Caki2 (cell line): Measurements from ENCODE around the gene CAP1. TPM values are rescaled to one million over a fixed set of nuclear protein-coding genes. Genes with fewer than 3 reads are reported as not detected.
A peak's percentile ranks its signal among the peaks of the same experiment; 100 is the strongest.
"Not testable (repeated sequence)": the region's sequence is repeated elsewhere in the genome, so short reads cannot be mapped to it uniquely, and the experiment has no call there.

Source experiments
- DNase-seq: peaks from one replicate; pipeline ENCODE4 v3.0.0-alpha.2; 2015; ENCODE audit warnings: low read depth
- in situ Hi-C: cut with HindIII; loops from 2 replicates; pipeline ENCODE4 v1.10.0; 2016; ENCODE audit warnings: low sequenced_read_pairs, low pct_unique_long_range_greater_than_20kb, mixed read lengths
- total RNA-seq: library from RNA; depleted of rRNA; stranded (reverse); fragments of >200 nt; shearing (Covaris generic); gene quantifications from 2 replicates; pipeline ENCODE4 v1.2.3, GENCODE V29; 2014; ENCODE audit warnings: low replicate concordance

Gene CAP1
- total RNA-seq, 1 experiment from 2014 or later = 154 TPM

DNA sequence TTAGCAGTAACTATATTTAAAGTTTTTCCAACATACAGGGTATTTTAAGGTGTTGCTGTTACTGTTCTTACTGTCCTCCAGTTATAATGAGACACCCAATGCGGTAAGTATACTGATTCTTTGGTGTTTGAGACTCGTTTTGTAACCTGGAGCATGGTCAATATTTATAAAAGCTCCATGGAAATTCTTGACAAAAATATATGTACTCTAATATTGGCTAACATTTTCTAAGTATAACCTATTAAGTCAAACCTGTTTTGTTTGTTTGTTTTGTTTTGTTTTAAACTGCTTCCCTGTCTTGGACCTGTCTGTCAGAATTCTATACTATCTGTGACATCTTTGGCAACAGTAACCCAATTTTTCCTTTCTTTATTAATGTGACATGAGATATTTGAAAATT is 15.9 kb upstream of the CAP1 start:
- in situ Hi-C loops = no loop called here
- DNase-seq = no peak

DNA sequence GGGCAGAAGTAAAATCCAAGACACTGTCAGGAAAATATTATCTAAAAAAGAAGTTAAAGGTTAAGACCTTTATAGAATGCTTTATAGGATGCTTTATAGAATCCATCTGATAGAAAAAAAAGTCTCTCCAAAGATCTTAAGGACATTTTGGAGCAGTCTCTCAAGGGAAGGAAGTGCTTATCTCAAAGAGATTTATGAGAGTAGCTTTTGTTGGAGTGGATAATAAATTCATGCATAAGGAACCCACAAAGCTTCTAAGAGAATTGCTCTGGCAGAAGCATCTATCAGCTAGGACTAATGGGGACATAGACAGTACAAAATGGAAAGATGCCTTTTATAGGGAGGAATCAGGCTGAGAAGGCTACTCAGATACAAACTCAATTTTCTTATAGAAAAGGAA is 12.9 kb upstream of the CAP1 start:
- DNase-seq = no peak
- in situ Hi-C loops = no loop called here

DNA sequence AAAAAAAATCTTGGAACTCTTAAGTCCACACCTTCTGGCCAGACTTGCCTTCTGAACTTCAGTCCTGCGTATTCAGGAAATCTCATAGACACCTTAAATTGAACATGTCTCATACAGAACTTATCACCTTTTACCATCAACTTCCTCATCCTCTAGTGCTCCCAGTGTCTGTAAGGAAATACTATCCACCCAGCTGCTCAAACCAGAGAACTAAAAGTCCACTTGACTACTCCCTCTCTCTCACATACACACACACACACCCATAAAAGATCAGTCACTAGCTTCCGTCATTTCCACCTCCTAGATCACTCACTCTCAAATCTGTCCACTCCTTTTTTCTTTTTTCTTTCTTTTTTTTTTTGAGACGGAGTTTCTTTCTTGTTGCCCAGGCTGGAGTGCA is 10.9 kb upstream of the CAP1 start:
- in situ Hi-C loops = no loop called here
- no peak for DNase-seq

DNA sequence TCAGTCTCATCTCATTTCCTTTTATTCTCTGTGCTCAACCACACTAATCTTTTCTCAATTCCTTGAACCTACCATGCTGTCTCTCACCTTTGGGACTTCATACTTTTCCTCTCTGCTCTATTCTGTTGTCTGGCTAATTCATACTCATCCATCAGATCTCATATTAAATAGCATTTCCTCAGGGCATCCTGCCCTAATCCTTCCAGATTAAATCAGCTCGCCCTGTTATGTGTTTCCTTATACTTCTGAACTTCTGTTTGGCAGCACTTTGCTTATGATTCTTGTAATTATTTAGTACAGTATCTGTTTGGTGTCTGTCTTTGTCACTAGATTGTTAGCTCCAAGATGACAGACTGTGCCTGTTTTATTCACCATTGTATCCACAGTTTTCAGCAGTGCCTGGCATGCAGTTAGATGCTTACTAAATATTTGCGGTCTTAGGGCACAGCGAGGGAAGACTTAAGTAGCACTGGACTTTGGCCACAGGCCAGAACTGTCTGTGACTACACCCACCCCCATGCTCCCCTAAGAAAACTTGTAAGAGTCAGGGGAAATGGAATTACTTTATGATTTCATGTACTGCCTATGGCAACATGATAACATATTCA is 9.9 kb upstream of the CAP1 start:
- in situ Hi-C loops = no loop called here
- DNase-seq = no peak

DNA sequence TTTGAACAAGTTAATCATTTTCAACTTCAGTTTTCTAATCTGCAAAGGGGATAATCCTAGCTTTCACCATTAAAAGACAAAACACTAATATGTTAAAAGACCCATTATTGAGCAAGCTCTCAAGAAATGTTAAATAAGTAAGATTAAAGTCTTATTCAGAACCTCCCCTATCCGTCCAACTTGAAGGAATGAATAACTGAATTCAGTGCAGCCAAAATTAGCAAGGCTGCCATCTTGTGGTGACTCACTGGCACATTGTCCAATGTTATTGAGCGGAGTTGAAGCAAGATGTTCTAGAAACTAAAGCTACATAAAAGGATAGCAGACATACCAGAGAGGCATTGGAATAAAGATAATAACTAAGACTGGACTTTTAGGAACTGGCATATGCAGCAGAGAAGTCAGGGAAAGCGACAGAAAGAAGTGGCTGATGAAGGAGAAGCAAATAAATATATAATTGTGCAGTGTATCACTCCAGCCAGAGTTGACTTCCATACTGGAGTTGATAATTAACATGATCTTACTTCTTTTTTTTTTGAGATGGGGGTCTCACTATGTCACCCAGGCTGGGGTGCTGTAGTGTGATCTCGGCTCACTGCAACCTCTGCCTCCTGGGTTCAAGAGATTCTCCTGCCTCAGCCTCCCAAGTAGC is 8.2 kb upstream of the CAP1 start:
- in situ Hi-C loops = no loop called here
- peak; percentile 32 for DNase-seq

DNA sequence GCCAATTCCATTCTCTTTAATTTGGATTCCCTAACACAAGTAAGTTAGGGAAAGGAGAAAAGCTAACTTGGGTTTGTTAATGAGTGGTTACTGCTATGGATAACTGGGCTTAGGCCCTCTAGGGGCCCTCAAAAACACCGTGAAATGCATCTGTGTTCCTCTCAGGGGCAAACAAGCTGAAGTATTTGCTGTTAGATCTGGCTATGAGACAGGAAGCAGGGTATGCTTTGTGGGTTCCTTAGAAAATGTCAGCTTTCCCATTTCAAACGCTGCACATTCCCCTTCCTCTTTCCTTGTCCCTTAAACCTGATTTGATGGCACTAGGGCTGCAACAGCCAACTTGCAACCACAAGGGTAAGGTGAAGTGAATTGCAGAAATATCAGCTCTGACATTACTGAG is 5.7 kb upstream of the CAP1 start:
- in situ Hi-C loops = no loop called here
- DNase-seq = no peak

DNA sequence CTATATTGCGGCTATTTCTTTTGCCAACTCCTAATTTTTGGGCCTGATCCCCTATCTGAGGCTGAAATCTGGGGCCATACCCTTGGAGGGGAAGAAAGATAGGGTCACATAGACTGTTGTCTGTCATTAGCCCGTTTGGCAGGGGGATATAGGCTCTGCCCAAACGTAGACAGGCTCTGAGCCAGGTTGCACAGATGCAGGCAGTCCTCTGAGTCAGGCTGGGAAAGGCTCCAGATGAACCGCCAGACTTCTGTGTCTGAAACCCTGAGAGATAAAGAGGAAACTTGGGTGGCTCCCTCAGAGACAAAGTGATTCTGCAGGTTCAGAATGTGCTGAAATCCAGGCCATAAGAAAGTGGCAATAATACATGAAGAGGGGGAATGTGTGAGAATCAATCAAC is 4.0 kb upstream of the CAP1 start:
- DNase-seq = no peak
- in situ Hi-C loops = no loop called here

DNA sequence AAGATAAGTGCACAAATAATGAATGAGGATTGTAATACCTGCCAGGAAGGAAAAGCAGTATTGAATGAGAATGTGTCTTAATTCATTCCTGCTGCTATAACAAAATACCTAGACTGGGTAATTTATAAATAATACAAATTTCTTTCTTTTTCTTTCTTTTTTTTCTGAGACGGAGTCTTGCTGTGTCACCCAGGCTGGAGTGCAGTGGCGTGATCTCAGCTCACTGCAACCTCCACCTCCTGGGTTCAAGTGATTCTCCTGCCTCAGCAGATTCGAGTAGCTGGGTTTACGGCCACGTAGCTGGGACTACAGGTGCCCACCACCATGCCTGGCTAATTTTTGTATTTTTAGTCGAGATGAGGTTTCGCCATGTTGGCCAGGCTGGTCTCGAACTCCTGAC is 3.3 kb upstream of the CAP1 start:
- DNase-seq, in situ Hi-C loops: not testable (repeated sequence)

DNA sequence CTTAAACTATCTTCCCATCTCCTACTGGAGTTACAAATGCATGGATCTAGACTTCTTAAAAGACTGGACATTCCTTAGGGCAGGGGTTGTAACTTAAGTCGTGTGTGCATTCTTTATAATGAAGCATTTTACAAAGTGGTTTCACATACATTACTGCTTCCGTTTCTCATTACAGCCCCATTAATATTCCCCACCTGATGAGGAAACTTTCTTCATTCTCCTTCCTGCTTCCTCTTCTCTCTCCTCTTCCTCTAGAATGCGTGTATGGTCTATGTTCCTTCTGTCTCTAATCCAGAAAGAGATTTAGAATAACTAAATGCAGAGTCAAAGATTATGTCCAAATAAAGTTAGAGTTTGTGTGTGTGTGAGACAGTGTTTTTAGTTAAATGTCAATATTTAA is 1.8 kb upstream of the CAP1 start:
- no peak for DNase-seq
- in situ Hi-C loops = no loop called here

DNA sequence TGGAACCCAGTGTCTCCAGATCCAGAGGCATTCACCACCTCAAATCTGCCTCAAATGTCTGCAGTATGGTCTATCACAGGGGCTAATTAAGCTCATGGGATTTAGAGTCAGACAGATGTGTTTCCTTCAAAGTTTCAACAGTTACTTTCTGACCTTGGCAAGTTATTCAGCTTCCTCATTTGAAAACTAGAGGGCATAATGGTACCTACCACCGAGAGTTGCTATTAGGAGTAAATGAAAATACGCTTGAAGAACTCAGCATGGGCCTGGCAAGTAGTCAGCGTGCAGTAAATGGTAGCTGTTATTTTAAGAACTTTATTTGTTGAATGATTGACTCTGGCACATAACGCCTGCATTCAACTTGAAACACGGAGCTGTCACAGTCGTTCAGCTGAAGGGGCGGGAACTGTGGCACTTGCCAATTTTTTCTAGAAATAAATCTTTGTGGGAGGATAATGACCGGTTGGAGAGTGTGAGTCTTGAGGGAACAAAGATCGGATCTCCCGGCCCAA is 1.2 kb upstream of the CAP1 start:
- DNase-seq = no peak
- in situ Hi-C loops = no loop called here

DNA sequence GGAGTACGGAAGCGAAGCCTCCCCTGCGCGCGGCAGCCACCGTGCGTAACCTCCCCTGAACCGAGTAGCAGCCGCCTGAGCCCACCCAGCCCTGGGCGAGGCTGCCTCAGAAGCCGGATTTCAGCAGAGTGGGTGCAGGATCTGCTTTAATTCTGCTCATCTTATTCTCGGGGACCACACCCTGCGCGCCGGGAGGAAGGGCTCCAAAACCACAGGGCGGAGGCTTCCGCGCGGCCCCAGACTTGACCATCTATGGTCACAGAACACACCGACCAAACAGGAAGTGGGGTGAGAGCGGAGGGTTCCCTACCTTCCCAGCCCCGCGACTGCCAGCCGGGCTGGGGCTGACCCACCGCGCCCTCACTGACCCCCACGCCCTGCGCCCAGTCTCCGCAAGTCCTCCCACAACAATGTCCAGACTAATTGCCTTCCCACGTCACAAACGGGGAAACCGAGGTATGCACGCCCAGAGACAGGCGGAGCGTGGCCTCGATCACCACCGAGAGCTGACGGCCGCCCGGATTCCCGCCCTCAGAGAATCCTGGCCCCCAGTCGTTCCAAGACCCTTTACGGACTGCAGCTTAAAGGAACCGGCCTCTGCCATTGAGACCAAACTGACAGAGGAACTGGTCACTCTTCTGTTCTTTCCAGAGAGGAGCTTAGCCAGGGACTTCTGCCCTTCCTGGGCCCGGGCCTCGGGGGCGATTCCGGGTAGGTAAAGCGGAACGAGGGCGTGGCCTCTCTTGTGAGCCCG is 595 bp upstream of the CAP1 start:
- in situ Hi-C loops = no loop called here
- DNase-seq = peak; percentile 87

DNA sequence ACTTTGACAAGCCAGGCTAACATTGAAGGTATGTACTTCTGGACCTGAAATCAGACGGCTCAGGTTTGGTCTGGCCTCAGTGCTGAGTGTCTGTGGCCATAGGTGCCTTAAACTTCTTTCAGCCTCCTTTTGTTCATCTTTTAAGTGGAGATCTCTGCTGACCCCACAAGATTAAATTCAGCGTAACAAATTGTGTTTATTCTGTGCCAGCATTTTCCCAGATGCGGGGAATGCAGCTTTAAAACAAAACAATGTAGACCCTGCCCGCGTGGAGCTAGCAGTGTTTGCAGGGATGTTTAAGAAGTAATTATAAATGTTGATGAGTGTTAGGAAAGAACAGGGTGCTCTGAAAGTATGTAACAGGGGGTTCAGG is 923 bp downstream of the CAP1 start:
- in situ Hi-C loops = no loop called here
- no peak for DNase-seq

DNA sequence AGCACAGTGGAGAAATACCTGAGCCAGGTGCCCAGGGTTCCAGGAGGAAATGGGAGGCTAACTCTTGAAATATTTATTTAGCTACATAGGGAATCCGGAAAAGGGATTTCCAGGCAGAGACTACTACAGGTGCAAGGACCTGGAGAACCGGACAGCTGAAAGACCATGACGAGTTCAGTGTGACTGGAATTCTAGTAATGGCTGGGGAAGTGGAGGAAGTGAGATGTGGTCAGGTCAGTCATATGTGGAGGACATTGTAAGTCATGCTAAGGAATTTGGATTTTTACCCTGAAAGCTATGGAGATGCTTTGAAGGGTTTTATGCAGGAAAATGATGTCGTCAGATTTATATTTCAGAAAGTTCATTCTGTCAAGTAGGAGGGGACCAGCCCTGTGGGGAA is 1.8 kb downstream of the CAP1 start:
- no peak for DNase-seq
- in situ Hi-C loops = no loop called here

DNA sequence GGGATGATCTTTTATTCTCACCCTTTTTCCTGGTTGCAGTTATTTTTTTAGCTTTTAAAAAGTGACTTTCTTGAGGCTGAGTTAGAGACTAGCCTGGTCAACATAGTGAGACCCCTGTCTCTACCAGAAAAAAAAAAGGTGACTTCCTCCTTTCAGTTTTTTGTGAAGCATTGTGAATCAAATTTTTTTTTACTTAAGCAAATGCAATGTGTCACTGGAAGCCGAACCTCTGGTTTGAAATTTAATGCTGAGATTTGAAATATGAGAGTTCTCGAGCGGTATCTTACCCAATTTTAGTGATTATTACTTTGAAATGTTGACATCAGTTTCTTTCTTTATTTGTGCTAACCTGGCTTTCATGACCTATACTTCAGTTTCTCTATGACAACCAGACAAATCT is 3.6 kb downstream of the CAP1 start:
- DNase-seq = no peak
- in situ Hi-C loops = no loop called here

DNA sequence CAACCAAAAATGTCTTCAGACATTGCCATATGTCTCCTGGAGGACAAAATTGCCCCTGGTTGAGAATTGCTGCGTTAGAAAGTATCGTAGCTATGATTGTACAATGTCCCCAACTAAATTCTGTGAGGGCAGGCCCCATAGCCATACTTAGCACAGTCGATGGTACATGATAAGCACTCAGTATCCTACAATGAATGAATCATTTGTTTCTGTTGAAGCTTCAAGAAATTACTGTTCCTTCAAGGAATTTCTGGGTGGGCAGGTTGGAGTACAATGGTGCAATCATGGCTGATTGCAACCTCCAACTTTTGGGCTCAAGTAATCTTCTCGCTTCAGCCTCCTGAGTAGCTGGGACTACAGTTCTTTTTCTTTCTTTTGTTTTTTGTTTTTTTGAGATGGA is 4.7 kb downstream of the CAP1 start:
- DNase-seq = no peak
- in situ Hi-C loops = no loop called here

DNA sequence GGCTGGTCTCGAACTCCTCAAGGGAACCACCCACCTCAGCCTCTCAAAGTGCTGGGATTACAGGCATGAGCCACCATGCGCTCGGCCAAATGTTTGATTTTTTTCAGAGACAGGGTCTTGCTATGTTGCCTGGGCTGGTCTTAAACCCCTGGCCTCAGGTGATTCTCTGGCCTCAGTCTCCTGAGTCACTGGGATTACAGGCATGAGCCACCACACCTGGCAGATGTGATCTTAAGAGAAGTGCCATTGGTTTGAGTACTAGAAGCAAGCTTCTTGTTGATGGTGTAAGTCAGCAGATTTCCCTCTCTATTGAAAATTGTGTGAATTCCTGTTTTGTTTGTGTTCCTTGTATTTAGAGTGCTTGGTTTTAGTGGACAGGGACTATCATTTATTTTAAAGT is 5.2 kb downstream of the CAP1 start:
- no peak for DNase-seq
- in situ Hi-C loops = no loop called here

DNA sequence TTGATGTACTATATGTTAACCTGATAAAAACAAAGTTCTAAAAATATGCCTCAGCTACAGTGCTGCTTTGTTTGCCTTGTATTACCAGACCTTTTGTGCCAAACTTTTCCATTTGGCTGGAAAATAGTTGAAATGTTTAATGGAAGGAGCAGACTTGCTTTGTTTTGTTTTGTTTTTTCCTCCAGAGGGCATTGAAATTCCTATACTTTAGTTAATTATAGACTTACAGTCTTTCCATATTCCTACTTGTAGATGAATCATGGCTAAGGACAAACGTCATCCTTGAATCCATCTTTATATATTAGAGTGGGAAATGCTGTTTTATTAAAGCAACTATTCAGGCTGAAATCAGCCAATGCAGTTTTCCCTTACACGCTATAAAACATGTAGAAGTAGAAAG is 6.7 kb downstream of the CAP1 start:
- in situ Hi-C loops = no loop called here
- no peak for DNase-seq

DNA sequence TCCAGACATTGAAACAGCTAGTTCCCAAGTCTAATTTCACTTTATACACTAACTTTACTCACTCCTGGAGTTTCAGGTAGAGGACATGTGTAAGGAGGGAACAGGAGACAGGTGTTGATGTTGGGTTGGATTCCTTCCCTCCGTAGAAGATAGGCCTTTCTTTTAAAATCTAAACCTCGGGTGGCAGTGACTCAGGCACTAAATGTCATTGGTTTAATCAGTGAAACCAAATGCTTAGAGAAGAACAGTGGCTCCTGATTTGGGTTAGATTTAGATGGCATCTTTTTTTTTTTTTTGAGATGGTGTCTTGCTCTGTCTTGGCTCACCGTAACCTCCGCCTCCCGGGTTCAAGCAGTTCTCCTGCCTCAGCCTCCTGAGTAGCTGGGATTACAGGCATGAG is 7.2 kb downstream of the CAP1 start:
- in situ Hi-C loops = no loop called here
- DNase-seq = no peak

DNA sequence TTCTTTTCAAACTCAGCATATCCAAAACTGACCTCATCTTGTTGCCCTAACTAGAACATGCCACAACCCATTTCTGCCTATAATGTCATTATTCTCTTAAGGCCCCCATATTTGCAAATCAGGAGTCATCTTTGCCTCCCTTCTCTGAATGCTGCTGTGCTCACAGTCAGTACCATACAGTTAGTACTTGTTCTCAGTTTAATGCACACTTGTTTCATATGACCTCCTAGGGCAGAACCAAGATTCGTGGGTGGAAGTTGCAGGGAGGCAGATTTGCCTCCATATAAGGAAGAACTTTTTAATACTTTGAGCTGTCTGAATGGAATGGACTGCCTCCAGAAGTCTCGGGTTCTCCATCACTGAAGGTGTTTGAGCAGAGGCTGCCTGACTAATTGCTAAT is 9.2 kb downstream of the CAP1 start:
- in situ Hi-C loops = no loop called here
- no peak for DNase-seq

DNA sequence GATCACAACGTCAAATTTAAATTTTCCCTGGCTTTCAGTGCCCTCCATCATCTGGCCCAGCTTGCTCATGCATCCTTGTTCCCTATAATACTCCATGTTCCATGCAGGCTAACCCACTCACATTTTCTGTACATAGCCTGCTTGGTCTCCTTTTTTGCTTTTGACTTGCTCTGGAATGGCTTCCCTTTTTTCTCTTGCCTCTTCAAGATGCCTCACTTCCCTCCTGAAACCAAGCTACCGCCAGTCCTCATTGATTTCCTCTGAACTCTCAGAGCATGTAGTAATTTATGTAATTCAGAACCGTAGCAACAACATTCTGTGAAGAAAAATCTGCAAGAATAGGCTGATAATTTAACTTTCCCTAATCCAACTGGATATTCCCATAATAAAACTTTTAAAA is 10.3 kb downstream of the CAP1 start:
- no peak for DNase-seq
- in situ Hi-C loops = no loop called here
